MCF 10A (cell line): ENCODE measurements around the gene FKBP11. TPM values are rescaled to one million over a fixed set of nuclear protein-coding genes. Genes with fewer than 3 reads are reported as not detected.
A peak's percentile ranks its signal among the peaks of the same experiment; 100 is the strongest.

Experiments used
- BruUV-seq: library from RNA; stranded (reverse); fragments of 400-500 nt; replicated peaks from 2 replicates; lab custom pipeline; 2021; lab: Mats Ljungman, UMichigan
- CTCF ChIA-PET: fragments of 300-600 bp; sonication (Branson Sonifier 250); formaldehyde crosslinking; extraction: SDS; loops from one replicate; lab custom pipeline; 2021; ENCODE audit warnings: antibody characterized with exemption, inconsistent platforms; lab: Yijun Ruan, JAX
- POLR2A ChIA-PET: fragments of 300-600, 350-650 bp; sonication (Branson Sonifier 250); formaldehyde crosslinking; extraction: SDS; loops from one replicate; lab custom pipeline; 2020; ENCODE audit warnings: antibody characterized with exemption, inconsistent platforms; lab: Yijun Ruan, JAX
- DNase-seq: peaks from one replicate; pipeline ENCODE4 v3.0.0-alpha.2; 2018; ENCODE audit not compliant: unreplicated experiment
- H3K27ac Mint-ChIP-seq: one replicate; pipeline ENCODE4 v1.8.0; 2022; ENCODE audit warnings: mild to moderate bottlenecking, low read depth, mixed read lengths; ENCODE audit not compliant: unreplicated experiment
- H3K27me3 Mint-ChIP-seq: one replicate; pipeline ENCODE4 v1.8.0; 2022; ENCODE audit warnings: mixed read lengths; ENCODE audit not compliant: insufficient read depth, unreplicated experiment
- H3K36me3 Mint-ChIP-seq: one replicate; pipeline ENCODE4 v1.8.0; 2022; ENCODE audit warnings: mild to moderate bottlenecking, moderate library complexity, mixed read lengths; ENCODE audit not compliant: insufficient read depth, unreplicated experiment
- H3K4me1 Mint-ChIP-seq: one replicate; pipeline ENCODE4 v1.8.0; 2022; ENCODE audit warnings: mixed read lengths; ENCODE audit not compliant: insufficient read depth, unreplicated experiment
- H3K4me3 Mint-ChIP-seq: one replicate; pipeline ENCODE4 v1.8.0; 2022; ENCODE audit warnings: mild to moderate bottlenecking, moderate library complexity, mixed read lengths; ENCODE audit not compliant: unreplicated experiment
- H3K9me3 Mint-ChIP-seq: one replicate; pipeline ENCODE4 v1.8.0; 2022; ENCODE audit warnings: mixed read lengths; ENCODE audit not compliant: unreplicated experiment
- intact Hi-C: fragments of 100-400 bp; cut with micrococcal nuclease; formaldehyde crosslinking; loops from 2 replicates; pipeline ENCODE4 v1.14.1; 2022
- total RNA-seq: library from RNA; stranded (reverse); gene quantifications from 2 replicates; pipeline ENCODE4 v1.2.3, GENCODE V29; 2022
- TF ChIP-seq, protein P1 (sequence below): fragments of 200-600 bp; IDR thresholded peaks from one replicate; pipeline ENCODE4 v1.8.0; 2022; ENCODE audit warnings: antibody characterized with exemption, mild to moderate bottlenecking; ENCODE audit not compliant: unreplicated experiment

Gene FKBP11
- total RNA-seq, 1 experiment from 2014 or later = 11.0 TPM

DNA sequence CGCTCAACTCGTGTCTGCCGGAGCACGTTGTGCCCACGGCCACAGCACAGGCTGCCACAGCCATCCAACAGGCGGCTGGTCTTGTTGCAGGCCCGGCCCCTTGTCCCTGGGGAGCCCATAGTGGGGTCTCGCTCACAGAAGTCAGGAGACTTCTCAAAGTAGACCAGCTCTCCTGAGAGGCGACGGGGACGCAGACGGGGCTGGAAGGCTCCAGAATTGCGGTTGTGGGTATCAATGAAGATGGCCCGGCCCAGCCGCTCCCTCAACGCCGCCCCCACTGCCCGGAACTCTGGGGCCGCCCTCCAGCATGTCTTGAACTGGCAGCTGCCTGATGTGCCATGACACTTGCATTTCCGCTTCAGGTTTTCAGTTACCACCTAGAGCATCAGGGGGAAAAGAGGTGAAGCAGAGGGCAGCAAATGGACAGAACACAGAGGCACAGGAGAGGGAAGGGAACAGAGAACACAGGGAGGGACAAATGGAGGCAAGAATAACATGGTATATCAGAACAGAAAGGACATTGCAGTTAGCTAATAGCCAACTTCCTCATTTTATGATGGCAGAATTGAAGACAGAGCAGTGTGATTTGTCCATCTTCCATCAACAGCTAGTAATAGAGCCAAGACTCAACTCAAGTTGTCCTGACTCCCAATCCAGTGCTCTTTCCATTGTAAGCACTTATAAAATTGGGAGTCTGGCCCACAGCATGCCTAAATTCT is 41.0 kb upstream of the FKBP11 start:
- ChIA-PET POLR2A (interaction anchor here (0.6 to 3.9 kb wide), 2 partner anchors 9 to 269 kb away, joined by 3 to 19 read pairs; partner anchors contain the start of gene ARF3), CTCF (interaction anchor here (0.6 to 2.6 kb wide), 10 partner anchors 10 to 108 kb away, joined by 3 to 13 read pairs (median 3); partner anchors contain the start of gene WNT1)
- no TSS peak for BruUV-seq
- H3K4me3 Mint-ChIP-seq = no peak overlapping the region
- H3K9me3 Mint-ChIP-seq = no peaks in the 10 kb centered on the region
- TF ChIP-seq, protein P1, sequence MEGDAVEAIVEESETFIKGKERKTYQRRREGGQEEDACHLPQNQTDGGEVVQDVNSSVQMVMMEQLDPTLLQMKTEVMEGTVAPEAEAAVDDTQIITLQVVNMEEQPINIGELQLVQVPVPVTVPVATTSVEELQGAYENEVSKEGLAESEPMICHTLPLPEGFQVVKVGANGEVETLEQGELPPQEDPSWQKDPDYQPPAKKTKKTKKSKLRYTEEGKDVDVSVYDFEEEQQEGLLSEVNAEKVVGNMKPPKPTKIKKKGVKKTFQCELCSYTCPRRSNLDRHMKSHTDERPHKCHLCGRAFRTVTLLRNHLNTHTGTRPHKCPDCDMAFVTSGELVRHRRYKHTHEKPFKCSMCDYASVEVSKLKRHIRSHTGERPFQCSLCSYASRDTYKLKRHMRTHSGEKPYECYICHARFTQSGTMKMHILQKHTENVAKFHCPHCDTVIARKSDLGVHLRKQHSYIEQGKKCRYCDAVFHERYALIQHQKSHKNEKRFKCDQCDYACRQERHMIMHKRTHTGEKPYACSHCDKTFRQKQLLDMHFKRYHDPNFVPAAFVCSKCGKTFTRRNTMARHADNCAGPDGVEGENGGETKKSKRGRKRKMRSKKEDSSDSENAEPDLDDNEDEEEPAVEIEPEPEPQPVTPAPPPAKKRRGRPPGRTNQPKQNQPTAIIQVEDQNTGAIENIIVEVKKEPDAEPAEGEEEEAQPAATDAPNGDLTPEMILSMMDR = no peak
- H3K27ac Mint-ChIP-seq = no peak overlapping the region
- intact Hi-C loops = no loop called here
- no peaks in the 10 kb centered on the region for H3K36me3 Mint-ChIP-seq
- DNase-seq = no peak
- H3K27me3 Mint-ChIP-seq = no peaks in the 10 kb centered on the region
- H3K4me1 Mint-ChIP-seq = peaks cover 15% of the 10 kb centered on the region

DNA sequence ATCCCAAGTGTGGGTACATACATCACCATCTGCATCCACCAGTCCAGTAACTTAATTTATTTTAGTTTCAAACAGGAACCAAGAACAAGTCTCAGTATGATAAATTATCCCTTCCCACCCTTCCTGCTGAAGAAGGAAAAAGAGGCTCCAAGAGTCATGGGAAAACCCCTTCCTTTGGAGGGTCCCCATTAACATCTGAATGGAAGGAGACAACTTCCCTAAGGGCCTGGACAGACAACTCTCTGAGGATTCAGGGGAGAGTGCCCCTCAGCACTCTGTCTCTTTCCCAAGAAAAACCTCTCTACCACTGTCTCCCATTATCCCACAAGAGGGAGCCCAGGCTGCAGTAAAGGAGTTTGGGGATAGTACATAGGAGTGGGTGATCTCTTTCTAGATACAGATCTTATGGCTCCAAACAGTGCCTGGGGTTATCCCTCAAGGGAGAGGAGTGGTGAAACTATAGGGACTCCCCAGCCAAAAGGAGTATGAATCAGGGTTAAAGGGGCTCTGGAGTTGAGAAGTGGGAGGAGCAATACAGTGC is 40.1 kb upstream of the FKBP11 start:
- BruUV-seq = no TSS peak
- ChIA-PET POLR2A (interaction anchor here (1.2 kb wide), 1 partner anchor 26 kb away, joined by 4 read pairs; no protein-coding TSS in a partner anchor), CTCF (interaction anchor here (0.7 to 2.6 kb wide), 6 partner anchors 12 to 1712 kb away, joined by 3 to 13 read pairs (median 4); partner anchors contain the start of gene WNT1)
- Mint-ChIP-seq H3K4me1 (peaks cover 12% of the 10 kb centered on the region), H3K36me3 (no peaks in the 10 kb centered on the region), H3K4me3 (no peak overlapping the region), H3K27ac (no peak overlapping the region), H3K9me3 (no peaks in the 10 kb centered on the region), H3K27me3 (no peaks in the 10 kb centered on the region)
- intact Hi-C loops = loop anchor here (2.0 kb wide), 1 partner anchor 29 kb away; no protein-coding TSS in a partner anchor
- TF ChIP-seq, protein P1 = peak; percentile 12
- DNase-seq = no peak

GRCh38 chr12:48961801-48962200 is 36.5 kb upstream of the FKBP11 start:
- no peak for DNase-seq
- H3K36me3 Mint-ChIP-seq = no peaks in the 10 kb centered on the region
- no peaks in the 10 kb centered on the region for H3K27me3 Mint-ChIP-seq
- intact Hi-C loops = no loop called here
- peaks cover 19% of the 10 kb centered on the region for H3K4me1 Mint-ChIP-seq
- CTCF ChIA-PET = interaction anchor here (0.7 to 3.3 kb wide), 5 partner anchors 10 to 396 kb away, joined by 3 to 15 read pairs (median 5); partner anchors contain the start of gene WNT10B
- TF ChIP-seq, protein P1 = no peak
- H3K9me3 Mint-ChIP-seq = no peaks in the 10 kb centered on the region
- no peak overlapping the region for H3K4me3 Mint-ChIP-seq
- no peak overlapping the region for H3K27ac Mint-ChIP-seq
- POLR2A ChIA-PET = interaction anchor here (0.5 kb wide), 1 partner anchor 258 kb away, joined by 5 read pairs; no protein-coding TSS in a partner anchor
- no TSS peak for BruUV-seq

DNA sequence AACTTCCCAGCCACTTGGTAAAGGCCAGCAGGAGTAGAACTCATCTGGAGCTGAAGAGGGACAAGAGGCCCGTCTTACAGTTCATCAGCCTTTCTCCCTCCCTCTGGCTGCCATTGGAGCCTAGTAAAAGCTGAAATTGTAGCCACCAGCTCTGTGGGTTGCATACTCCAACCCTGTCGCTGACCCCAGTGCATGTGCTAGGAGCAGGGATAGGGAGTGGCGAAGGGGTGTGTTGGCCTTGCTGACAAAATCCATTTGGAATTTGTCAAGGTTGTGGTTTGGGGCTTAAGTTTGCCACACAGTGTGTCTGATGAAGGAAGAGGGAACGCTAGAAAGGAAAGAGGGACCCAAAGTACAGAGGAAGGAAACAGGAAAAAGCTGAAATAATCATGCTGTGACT is 36.0 kb upstream of the FKBP11 start:
- Mint-ChIP-seq H3K4me3 (no peak overlapping the region), H3K27me3 (no peaks in the 10 kb centered on the region), H3K9me3 (no peaks in the 10 kb centered on the region), H3K4me1 (peaks cover 21% of the 10 kb centered on the region), H3K27ac (no peak overlapping the region), H3K36me3 (peaks cover 2% of the 10 kb centered on the region)
- ChIA-PET POLR2A (no interaction called here), CTCF (interaction anchor here (1.1 to 3.3 kb wide), 4 partner anchors 10 to 27 kb away, joined by 3 to 15 read pairs (median 7); partner anchors contain the start of genes WNT1 and WNT10B)
- TF ChIP-seq, protein P1 = no peak
- intact Hi-C loops = no loop called here
- no TSS peak for BruUV-seq
- DNase-seq = no peak
